HEK293 (cell line): ENCODE measurements around the gene SNX4.

Source experiments
- HOXD13 ChIP-seq: sonication (generic); formaldehyde crosslinking; IDR thresholded peaks from 2 replicates; pipeline ENCODE4 v1.8.0; 2022; ENCODE audit warnings: missing genetic modification reagents, borderline replicate concordance
- REST ChIP-seq: fragments of 450-650 bp; formaldehyde crosslinking; IDR thresholded peaks from 2 replicates; pipeline ENCODE4 v1.5.1; 2016; ENCODE audit warnings: missing biosample characterization, missing genetic modification characterization
- ZBTB11 ChIP-seq: fragments of 450-650 bp; formaldehyde crosslinking; conservative IDR thresholded peaks from 2 replicates; pipeline ENCODE4 v1.5.1; 2016; ENCODE audit warnings: low read depth, missing biosample characterization, missing genetic modification characterization
- ZNF114 ChIP-seq: fragments of 450-650 bp; formaldehyde crosslinking; IDR thresholded peaks from 2 replicates; pipeline ENCODE4 v1.5.0; 2017; ENCODE audit warnings: missing biosample characterization, missing genetic modification characterization
- ZNF24 ChIP-seq: fragments of 450-650 bp; formaldehyde crosslinking; IDR thresholded peaks from 2 replicates; pipeline ENCODE4 v1.5.1; 2016; ENCODE audit warnings: missing biosample characterization, missing genetic modification characterization
- ZNF362 ChIP-seq: fragments of 450-650 bp; formaldehyde crosslinking; IDR thresholded peaks from 2 replicates; pipeline ENCODE4 v1.5.1; 2016; ENCODE audit warnings: missing biosample characterization, missing genetic modification characterization
- ZNF501 ChIP-seq: fragments of 450-650 bp; formaldehyde crosslinking; IDR thresholded peaks from 2 replicates; pipeline ENCODE4 v1.5.1; 2016; ENCODE audit warnings: missing biosample characterization, missing genetic modification characterization
- TF ChIP-seq, protein P1 (sequence below): fragments of 450-650 bp; formaldehyde crosslinking; IDR thresholded peaks from 2 replicates; pipeline ENCODE4 v1.5.1; 2016; ENCODE audit warnings: missing biosample characterization, missing genetic modification characterization

- TF ChIP-seq ZNF114 (tag by site-specific recombination), result no peak
- TF ChIP-seq ZNF24, result no peak
- no peak for TF ChIP-seq ZNF362 (tag by site-specific recombination)
- no peak for TF ChIP-seq REST (tag by site-specific recombination)
- no peak for TF ChIP-seq HOXD13 (CRISPR knock-in tag)
- TF ChIP-seq ZNF501 (tag by site-specific recombination), result no peak
- TF ChIP-seq, protein P1, sequence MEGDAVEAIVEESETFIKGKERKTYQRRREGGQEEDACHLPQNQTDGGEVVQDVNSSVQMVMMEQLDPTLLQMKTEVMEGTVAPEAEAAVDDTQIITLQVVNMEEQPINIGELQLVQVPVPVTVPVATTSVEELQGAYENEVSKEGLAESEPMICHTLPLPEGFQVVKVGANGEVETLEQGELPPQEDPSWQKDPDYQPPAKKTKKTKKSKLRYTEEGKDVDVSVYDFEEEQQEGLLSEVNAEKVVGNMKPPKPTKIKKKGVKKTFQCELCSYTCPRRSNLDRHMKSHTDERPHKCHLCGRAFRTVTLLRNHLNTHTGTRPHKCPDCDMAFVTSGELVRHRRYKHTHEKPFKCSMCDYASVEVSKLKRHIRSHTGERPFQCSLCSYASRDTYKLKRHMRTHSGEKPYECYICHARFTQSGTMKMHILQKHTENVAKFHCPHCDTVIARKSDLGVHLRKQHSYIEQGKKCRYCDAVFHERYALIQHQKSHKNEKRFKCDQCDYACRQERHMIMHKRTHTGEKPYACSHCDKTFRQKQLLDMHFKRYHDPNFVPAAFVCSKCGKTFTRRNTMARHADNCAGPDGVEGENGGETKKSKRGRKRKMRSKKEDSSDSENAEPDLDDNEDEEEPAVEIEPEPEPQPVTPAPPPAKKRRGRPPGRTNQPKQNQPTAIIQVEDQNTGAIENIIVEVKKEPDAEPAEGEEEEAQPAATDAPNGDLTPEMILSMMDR (tag by site-specific recombination), result no peak
- TF ChIP-seq ZBTB11, result no peak
Observed at GRCh38 chr3:125406070-125406469, 113.9 kb downstream of the SNX4 start.
